ENCODE results near the gene PCNX4.

- no peak for TF ChIP-seq CTCF (IDR thresholded peaks at IDR 0.05)
- no peak for TF ChIP-seq POLR2AphosphoS5 (IDR thresholded peaks at IDR 0.05)
Observed at GRCh38 chr14:60160422-60160821, 68.7 kb downstream of the PCNX4 start.

Data from prostate gland (tissue), 2 donors.